PC-3 (cell line): ENCODE measurements around the gene TRAF3. TPM values are rescaled to one million over a fixed set of nuclear protein-coding genes. Genes with fewer than 3 reads are reported as not detected.

ENCODE experiments used
- total RNA-seq: library from RNA; depleted of rRNA; stranded (reverse); fragments of >200 nt; gene quantifications from 2 replicates; pipeline ENCODE4 v1.2.3, GENCODE V29; 2014; rRNA removed

The TRAF3 gene
- total RNA-seq, 1 experiment from 2014 or later: 19.4 TPM

Other genes starting within 250 kb of the TRAF3 start
- 22.2 and 23.4 TPM in 2 replicates for gene RCOR1, start 184.8 kb upstream of the TRAF3 start, total RNA-seq
- gene AMN, start 145.2 kb downstream of the TRAF3 start, total RNA-seq: 0.17 TPM in 1 of 2 replicates, not detected in the other